Measurements from ENCODE around the gene COLEC12.
A peak's percentile ranks its signal among the peaks of the same experiment; 100 is the strongest.

Gene COLEC12
- total RNA-seq: 0 to 0.54 reads per million in 2 donors

GRCh38 chr18:500632-501405 is at the start of gene COLEC12:
TSS of gene COLEC12 (minus strand) at chr18:500701. CDS start at chr18:500514, 187 bp downstream.
- no peak for DNase-seq

- DNase-seq: no peak
These were observed 49.5 kb upstream of the COLEC12 start for GRCh38 chr18:549967-550366.

GRCh38 chr18:543447-544078 is 43.1 kb upstream of the COLEC12 start:
- no peak for DNase-seq

- DNase-seq: no peak
These were observed 33.6 kb upstream of the COLEC12 start for GRCh38 chr18:533995-534601.

GRCh38 chr18:532632-533031 is 32.1 kb upstream of the COLEC12 start:
- no peak for DNase-seq

GRCh38 chr18:532018-532417 is 31.5 kb upstream of the COLEC12 start:
- no peak for DNase-seq

- DNase-seq: no peak
These were observed 26.6 kb upstream of the COLEC12 start for GRCh38 chr18:527146-527545.

GRCh38 chr18:526681-527080 is 26.2 kb upstream of the COLEC12 start:
- no peak for DNase-seq

- DNase-seq: no peak
These were observed 24.7 kb upstream of the COLEC12 start for GRCh38 chr18:525036-525797.

- DNase-seq: no peak
These were observed 24.0 kb upstream of the COLEC12 start for GRCh38 chr18:524466-524865.

- no peak for DNase-seq
These were observed 23.1 kb upstream of the COLEC12 start for GRCh38 chr18:523561-523960.

GRCh38 chr18:519019-519879 is 18.7 kb upstream of the COLEC12 start:
- DNase-seq: no peak

- no peak for DNase-seq
These were observed 17.6 kb upstream of the COLEC12 start for GRCh38 chr18:518081-518480.

GRCh38 chr18:515838-516237 is 15.3 kb upstream of the COLEC12 start:
- DNase-seq: no peak

- DNase-seq: no peak
These were observed 14.8 kb upstream of the COLEC12 start for GRCh38 chr18:515156-515815.

GRCh38 chr18:513826-514530 is 13.5 kb upstream of the COLEC12 start:
- peak in 1 of 5 experiments; percentile 49 for DNase-seq

- no peak for DNase-seq
These were observed 12.5 kb upstream of the COLEC12 start for GRCh38 chr18:512957-513356.

GRCh38 chr18:508835-509234 is 8.3 kb upstream of the COLEC12 start:
- no peak for DNase-seq

- DNase-seq: no peak
These were observed 7.1 kb upstream of the COLEC12 start for GRCh38 chr18:507636-508035.

GRCh38 chr18:506801-507200 is 6.3 kb upstream of the COLEC12 start:
- DNase-seq: no peak

GRCh38 chr18:506264-506663 is 5.8 kb upstream of the COLEC12 start:
- DNase-seq: no peak

All from T-helper 2 cell (primary cell).